Common myeloid progenitor, CD34-positive (primary cell): ENCODE measurements around the gene MAP2K3.
"Not testable (repeated sequence)": the region's sequence is repeated elsewhere in the genome, so short reads cannot be mapped to it uniquely, and the experiment has no call there.

Experiments
- CTCF ChIA-PET: fragments of 350-600 bp; sonication (Branson Sonifier 250); formaldehyde crosslinking; loops from one replicate; lab custom pipeline; 2021; ENCODE audit warnings: antibody characterized with exemption; lab: Charles Lee
- POLR2A ChIA-PET: fragments of 350-600 bp; sonication (Branson Sonifier 250); formaldehyde crosslinking; loops from one replicate; lab custom pipeline; 2021; ENCODE audit warnings: antibody characterized with exemption; lab: Charles Lee
- DNase-seq, 3 donors: peaks; one replicate each; pipeline versions ENCODE4 v3.0.0 to v3.0.0-alpha.2; 2013
- H3K27ac ChIP-seq, 2 experiments: 1 replicate in 1 of 2; 2 replicates in 1 of 2; pipeline ENCODE4 v1.7.0; 2013; ENCODE audit warnings: inconsistent platforms in 2 of 2, low read length in 2 of 2, mild to moderate bottlenecking in 2 of 2, low read depth in 1 of 2, moderate library complexity in 1 of 2; ENCODE audit not compliant: severe bottlenecking in 2 of 2, insufficient read depth in 1 of 2, poor library complexity in 1 of 2
- H3K27me3 ChIP-seq, 5 experiments: replicated peaks in 2 of 5; 1 replicate in 3 of 5; 2 replicates in 2 of 5; pipeline versions ENCODE4 v1.6.1 to v1.7.0; 2013; ENCODE audit warnings: low read length in 4 of 5, mild to moderate bottlenecking in 2 of 5, moderate library complexity in 2 of 5, inconsistent platforms in 1 of 5; ENCODE audit not compliant: insufficient read depth in 5 of 5, control insufficient read depth in 4 of 5
- H3K36me3 ChIP-seq, 4 experiments: 1 replicate in 2 of 4; 2 replicates in 2 of 4; pipeline versions ENCODE4 v1.6.1 to v1.7.0; 2013; ENCODE audit warnings: low read length in 3 of 4, control low read depth in 1 of 4, mild to moderate bottlenecking in 1 of 4; ENCODE audit not compliant: control insufficient read depth in 4 of 4, insufficient read depth in 4 of 4
- H3K4me1 ChIP-seq, 4 experiments: 1 replicate in 3 of 4; 2 replicates in 1 of 4; pipeline versions ENCODE4 v1.6.1 to v1.7.1; 2013; ENCODE audit warnings: low read length in 3 of 4, mild to moderate bottlenecking in 3 of 4, control low read depth in 1 of 4, inconsistent platforms in 1 of 4, moderate library complexity in 1 of 4; ENCODE audit not compliant: control insufficient read depth in 4 of 4, insufficient read depth in 4 of 4; ENCODE audit errors: control extremely low read depth in 1 of 4
- H3K4me3 ChIP-seq, 7 experiments: 1 replicate in 4 of 7; 2 replicates in 3 of 7; pipeline versions ENCODE4 v1.5.1 to v1.7.0; 2013; ENCODE audit warnings: mild to moderate bottlenecking in 7 of 7, low read length in 6 of 7, moderate library complexity in 6 of 7, inconsistent platforms in 2 of 7, low read depth in 2 of 7, control low read depth in 1 of 7; ENCODE audit not compliant: insufficient read depth in 4 of 7, control insufficient read depth in 1 of 7; ENCODE audit errors: extremely low read depth in 1 of 7
- H3K9me3 ChIP-seq, 5 experiments: 1 replicate in 4 of 5; 2 replicates in 1 of 5; pipeline versions ENCODE4 v1.6.1 to v1.7.1; 2013; ENCODE audit warnings: low read length in 4 of 5, mild to moderate bottlenecking in 2 of 5, inconsistent platforms in 1 of 5, low read depth in 1 of 5, moderate library complexity in 1 of 5; ENCODE audit not compliant: control insufficient read depth in 4 of 5, insufficient read depth in 2 of 5; ENCODE audit errors: control extremely low read depth in 1 of 5
- WGBS: methylation state at CpG from one replicate; pipeline ENCODE4 v1.1.5; 2013; ENCODE audit not compliant: insufficient coverage; 5-methylcytosine and 5-hydroxymethylcytosine counted together

The MAP2K3 gene

DNA sequence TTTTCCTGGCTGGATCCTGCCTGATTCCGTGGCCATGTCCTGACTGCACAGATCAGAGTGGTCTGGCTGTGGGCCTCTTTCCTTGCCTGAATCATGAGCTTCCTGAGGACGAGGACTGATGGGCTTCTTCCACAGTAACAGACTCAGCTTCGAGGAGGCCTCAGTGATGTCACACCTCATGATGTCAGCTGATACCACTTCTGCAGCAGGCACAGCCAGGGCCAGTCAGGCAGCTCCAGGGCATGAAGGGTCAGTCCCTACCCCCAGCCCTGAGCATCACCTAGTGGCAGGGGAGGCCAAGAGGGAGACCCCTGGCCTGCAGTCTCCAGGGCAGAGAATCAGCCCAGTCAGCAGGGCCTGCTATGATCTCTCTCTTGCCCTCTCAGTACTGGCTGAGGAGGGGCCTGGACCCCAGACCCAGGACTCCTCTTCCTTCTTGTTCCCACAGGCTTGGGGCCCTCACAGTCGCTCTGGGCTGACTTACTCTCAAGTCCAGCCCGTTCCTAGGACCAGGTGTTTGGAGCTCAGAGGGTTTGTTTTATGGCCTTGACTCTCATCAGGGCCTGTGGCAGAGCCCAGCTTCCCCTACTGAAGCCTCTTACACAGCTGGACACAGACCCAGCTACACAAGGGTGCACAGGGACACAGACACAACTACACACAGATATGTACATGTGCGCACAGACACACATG, 65.0 kb downstream of the MAP2K3 start:
- 85% methylated on average over 3 of the region's 6 CpGs for WGBS
- CTCF ChIA-PET, H3K27ac ChIP-seq, DNase-seq, H3K9me3 ChIP-seq, H3K27me3 ChIP-seq, H3K4me3 ChIP-seq, POLR2A ChIA-PET, H3K36me3 ChIP-seq: not testable (repeated sequence)
- peaks cover 0 to 37% (median 17%) of the 10 kb centered on the region in 4 experiments for H3K4me1 ChIP-seq

DNA sequence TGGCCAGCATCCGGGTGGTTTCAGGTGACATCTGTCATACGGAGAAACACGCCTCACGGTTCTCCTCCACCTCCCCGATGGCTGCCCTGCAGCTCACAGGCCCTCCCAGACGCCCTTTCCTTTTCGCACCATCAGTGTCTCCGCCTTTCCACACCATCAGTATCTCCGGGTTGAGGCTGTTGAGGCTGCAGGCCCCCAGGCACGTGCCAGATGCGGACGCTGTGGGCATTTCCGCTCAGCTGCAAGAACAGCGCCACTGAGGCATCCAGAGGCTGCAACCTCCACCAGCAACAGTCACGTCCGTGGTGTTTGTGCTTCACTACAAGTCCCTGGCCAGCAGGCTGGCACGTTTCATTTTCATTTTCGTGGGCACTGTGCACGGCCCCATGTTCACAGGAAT, 66.0 kb downstream of the MAP2K3 start:
- 90% methylated on average over 9 of the region's 19 CpGs for WGBS
- H3K4me3 ChIP-seq, POLR2A ChIA-PET, H3K9me3 ChIP-seq, DNase-seq, H3K36me3 ChIP-seq, H3K27me3 ChIP-seq, CTCF ChIA-PET, H3K27ac ChIP-seq: not testable (repeated sequence)
- peaks cover 0 to 43% (median 19%) of the 10 kb centered on the region in 4 experiments for H3K4me1 ChIP-seq

GRCh38 chr17:21351366-21352065, 67.0 kb downstream of the MAP2K3 start:
- no peaks in the 10 kb centered on the region for H3K27me3 ChIP-seq
- 100% methylated on average over 1 of the region's 3 CpGs for WGBS

DNA sequence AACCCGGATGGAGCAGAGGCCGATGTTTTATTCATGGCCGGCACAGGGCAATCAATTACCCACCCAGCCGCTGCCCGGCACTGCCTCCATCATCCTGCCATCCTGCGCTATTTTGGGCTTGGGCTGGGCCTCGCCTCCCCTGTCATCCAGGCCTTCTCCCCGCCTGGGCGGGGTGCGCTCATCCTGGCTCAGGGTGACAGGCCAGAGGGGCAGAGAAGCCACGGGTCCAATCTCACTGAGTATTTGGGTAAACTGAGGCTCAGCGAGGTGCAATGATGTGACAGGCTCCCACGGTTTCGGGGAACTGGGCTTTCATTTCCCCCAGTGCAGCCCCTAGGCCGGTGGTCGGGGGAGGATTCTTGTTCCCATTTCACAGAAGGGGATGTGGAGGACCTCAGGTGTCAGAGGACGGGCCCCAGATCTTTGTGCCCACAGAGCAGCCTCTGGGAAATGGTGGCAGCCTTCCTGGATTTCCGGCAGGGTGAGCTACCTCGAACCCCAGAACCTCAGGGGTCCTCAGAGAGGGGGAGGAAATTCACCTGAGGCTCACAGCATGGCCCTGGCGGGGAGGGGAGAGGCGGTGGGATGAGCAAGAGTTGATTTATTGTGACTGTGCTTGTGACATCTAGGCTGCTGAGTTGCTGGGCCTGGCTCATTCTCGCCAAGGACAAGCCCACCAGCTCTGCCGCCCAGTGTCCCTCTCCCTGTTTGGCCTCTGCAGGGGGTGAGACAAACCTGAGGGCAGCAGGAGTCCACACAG, 67.9 kb downstream of the MAP2K3 start:
- peaks cover 0 to 43% (median 19%) of the 10 kb centered on the region in 4 experiments for H3K4me1 ChIP-seq
- no peaks in the 10 kb centered on the region for H3K9me3 ChIP-seq
- peak in 1 of 3 donors; percentile 19 for DNase-seq
- no peak overlapping the region for H3K4me3 ChIP-seq
- 95% methylated on average over 10 of the region's 23 CpGs for WGBS
- H3K27ac ChIP-seq = peak overlapping the region; percentile 15 to 74
- POLR2A ChIA-PET = no interaction called here
- H3K27me3 ChIP-seq = no peaks in the 10 kb centered on the region
- H3K36me3 ChIP-seq = no peaks in the 10 kb centered on the region
- CTCF ChIA-PET = no interaction called here

More at GRCh38 chr17:21351366-21352065, 67.0 kb downstream of the MAP2K3 start:
- H3K9me3 ChIP-seq = no peaks in the 10 kb centered on the region
- POLR2A ChIA-PET = no interaction called here
- peak overlapping the region in 1 of 2 experiments; percentile 74 for H3K27ac ChIP-seq
- no peak for DNase-seq
- H3K4me3 ChIP-seq = no peak overlapping the region
- H3K36me3 ChIP-seq = no peaks in the 10 kb centered on the region
- peaks cover 0 to 43% (median 19%) of the 10 kb centered on the region in 4 experiments for H3K4me1 ChIP-seq
- CTCF ChIA-PET = no interaction called here

GRCh38 chr17:21352981-21353265, 68.4 kb downstream of the MAP2K3 start:
- peaks cover 0 to 43% (median 19%) of the 10 kb centered on the region in 4 experiments for H3K4me1 ChIP-seq
- peak overlapping the region; percentile 15 to 74 for H3K27ac ChIP-seq
- CTCF ChIA-PET = no interaction called here
- no peaks in the 10 kb centered on the region for H3K9me3 ChIP-seq
- DNase-seq = no peak
- no peaks in the 10 kb centered on the region for H3K27me3 ChIP-seq
- no peaks in the 10 kb centered on the region for H3K36me3 ChIP-seq
- H3K4me3 ChIP-seq = peak overlapping the region in 2 of 7 experiments; percentile 22 to 34
- POLR2A ChIA-PET = no interaction called here
- 97% methylated on average over 6 of the region's 8 CpGs for WGBS

- CTCF ChIA-PET = interaction anchor here (1.3 kb wide), 1 partner anchor 74 kb away, joined by 3 read pairs; no protein-coding TSS in a partner anchor
- 47% methylated on average over 10 of the region's 13 CpGs for WGBS
- Histone ChIP-seq H3K27ac (peak overlapping the region; percentile 5 to 74), H3K36me3 (no peaks in the 10 kb centered on the region), H3K4me1 (peaks cover 0 to 43% (median 19%) of the 10 kb centered on the region in 4 experiments), H3K4me3 (peak overlapping the region in 2 of 7 experiments; percentile 22 to 34), H3K27me3 (no peaks in the 10 kb centered on the region), H3K9me3 (no peaks in the 10 kb centered on the region)
- DNase-seq = peak; percentile 87 to 97 (median 91)
- POLR2A ChIA-PET = no interaction called here
Measured at GRCh38 chr17:21353326-21354010, 69.0 kb downstream of the MAP2K3 start.
